ENCODE results near the gene MYO18B.

The MYO18B gene

DNA sequence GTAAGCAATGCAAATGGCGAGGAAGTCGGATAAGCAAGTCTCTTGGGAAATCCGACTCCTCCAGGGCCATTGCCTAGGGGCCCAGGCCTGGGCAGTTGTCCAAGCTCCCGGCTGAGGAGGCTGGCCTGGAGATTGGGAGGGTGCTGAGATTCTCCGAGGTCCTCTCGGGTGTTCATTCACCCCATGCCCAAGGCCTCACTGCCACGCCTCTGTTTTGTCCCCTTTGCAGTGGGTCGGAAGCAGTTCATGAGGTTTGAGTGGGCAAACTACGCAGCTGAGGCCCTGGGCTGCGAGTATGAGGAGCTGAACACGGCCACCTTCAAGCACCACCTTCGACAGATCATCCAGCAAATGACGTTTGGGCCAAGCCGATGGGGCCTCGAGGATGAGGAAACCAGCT is 81.3 kb downstream of the MYO18B start:
- no peak for TF ChIP-seq ZC3H10 (CRISPR knock-in tag; IDR thresholded peaks at IDR 0.05)
- no peak for TF ChIP-seq BACH2 (CRISPR knock-in tag; IDR thresholded peaks at IDR 0.05; ENCODE audit: borderline replicate concordance)
- no peak for TF ChIP-seq PATZ1 (CRISPR knock-in tag; IDR thresholded peaks at IDR 0.05; ENCODE audit: borderline replicate concordance)
- no peak for TF ChIP-seq TOX (CRISPR knock-in tag; IDR thresholded peaks at IDR 0.05; ENCODE audit: borderline replicate concordance)
- TF ChIP-seq TSHZ2 (CRISPR knock-in tag; IDR thresholded peaks at IDR 0.05) = no peak
- TF ChIP-seq ZNF565 (CRISPR knock-in tag; conservative IDR thresholded peaks at IDR 0.05; ENCODE audit: low read depth) = no peak
- TF ChIP-seq CSRNP3 (CRISPR knock-in tag; IDR thresholded peaks at IDR 0.05) = no peak
- no peak for TF ChIP-seq ZFP3 (CRISPR knock-in tag; IDR thresholded peaks at IDR 0.05)
- TF ChIP-seq ARNTL (CRISPR knock-in tag; IDR thresholded peaks at IDR 0.05; ENCODE audit: borderline replicate concordance, low read depth) = no peak
- no peak for TF ChIP-seq CREB5 (CRISPR knock-in tag; IDR thresholded peaks at IDR 0.05; ENCODE audit: low read depth)
- TF ChIP-seq PPARA (CRISPR knock-in tag; IDR thresholded peaks at IDR 0.05; ENCODE audit: borderline replicate concordance) = no peak
- no peak for TF ChIP-seq ESRRG (CRISPR knock-in tag; IDR thresholded peaks at IDR 0.05)
- no peak for TF ChIP-seq GLIS3 (CRISPR knock-in tag; IDR thresholded peaks at IDR 0.05)
- no peak for TF ChIP-seq SNAI2 (CRISPR knock-in tag; IDR thresholded peaks at IDR 0.05)
- TF ChIP-seq POU6F1 (CRISPR knock-in tag; IDR thresholded peaks at IDR 0.05; ENCODE audit: borderline replicate concordance, low read depth) = no peak
- no peak for TF ChIP-seq ISL1 (CRISPR knock-in tag; IDR thresholded peaks at IDR 0.05)
- no peak for TF ChIP-seq ZNF70 (CRISPR knock-in tag; IDR thresholded peaks at IDR 0.05)
- no peak for TF ChIP-seq ZFP30 (CRISPR knock-in tag; IDR thresholded peaks at IDR 0.05)
- ATAC-seq = no peak

DNA sequence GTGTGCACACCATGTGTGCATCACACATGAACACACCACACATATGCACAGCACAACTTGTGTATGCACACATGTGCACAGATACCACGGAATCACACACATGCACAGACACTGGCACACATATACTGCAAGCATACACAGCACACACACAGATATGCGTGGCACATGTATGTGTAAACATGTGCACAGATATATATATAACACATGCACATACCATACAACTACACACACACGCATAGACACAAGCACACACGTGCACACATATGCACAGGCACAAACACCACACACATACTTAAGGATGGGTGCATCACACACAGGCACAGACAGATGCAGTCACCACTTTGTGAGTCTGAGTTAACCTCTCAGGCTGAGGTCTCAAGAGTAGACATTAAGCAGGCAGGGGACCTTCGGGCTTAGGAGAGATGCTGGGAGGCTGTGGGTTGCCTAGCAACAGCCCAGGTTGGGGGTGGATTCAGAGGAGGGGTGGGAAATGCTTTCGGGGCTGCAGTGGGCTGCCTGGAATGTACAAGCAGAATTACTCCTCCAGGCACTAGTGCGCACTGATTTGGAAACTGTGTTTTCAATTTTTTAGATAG is 82.9 kb downstream of the MYO18B start:
- ATAC-seq = no peak
- TF ChIP-seq TSHZ2 (CRISPR knock-in tag; IDR thresholded peaks at IDR 0.05) (no peak), ZFP30 (CRISPR knock-in tag; IDR thresholded peaks at IDR 0.05) (no peak), CREB5 (CRISPR knock-in tag; IDR thresholded peaks at IDR 0.05; ENCODE audit: low read depth) (no peak), TOX (CRISPR knock-in tag; IDR thresholded peaks at IDR 0.05; ENCODE audit: borderline replicate concordance) (no peak), ESRRG (CRISPR knock-in tag; IDR thresholded peaks at IDR 0.05) (no peak), ZNF8 (CRISPR knock-in tag; IDR thresholded peaks at IDR 0.05) (no peak), PATZ1 (CRISPR knock-in tag; IDR thresholded peaks at IDR 0.05; ENCODE audit: borderline replicate concordance) (no peak), OSR1 (CRISPR knock-in tag; IDR thresholded peaks at IDR 0.05) (no peak), ZNF565 (CRISPR knock-in tag; conservative IDR thresholded peaks at IDR 0.05; ENCODE audit: low read depth) (no peak), ZC3H10 (CRISPR knock-in tag; IDR thresholded peaks at IDR 0.05) (no peak), CSDC2 (CRISPR knock-in tag; IDR thresholded peaks at IDR 0.05) (no peak), ZNF70 (CRISPR knock-in tag; IDR thresholded peaks at IDR 0.05) (no peak), ISL1 (CRISPR knock-in tag; IDR thresholded peaks at IDR 0.05) (no peak), ZFP3 (CRISPR knock-in tag; IDR thresholded peaks at IDR 0.05) (no peak), ARNTL (CRISPR knock-in tag; IDR thresholded peaks at IDR 0.05; ENCODE audit: borderline replicate concordance, low read depth) (no peak), PPARA (CRISPR knock-in tag; IDR thresholded peaks at IDR 0.05; ENCODE audit: borderline replicate concordance) (no peak), TCF4 (CRISPR knock-in tag; IDR thresholded peaks at IDR 0.05; ENCODE audit: borderline replicate concordance) (no peak), SNAI2 (CRISPR knock-in tag; IDR thresholded peaks at IDR 0.05) (no peak), RARB (CRISPR knock-in tag; IDR thresholded peaks at IDR 0.05) (no peak)
